IPS-NIHi7 (cell line): ENCODE results near the gene SF3B4.

ENCODE experiments used
- DNase-seq: peaks from one replicate; pipeline ENCODE4 v3.0.0; 2012; ENCODE audit warnings: mixed read lengths; ENCODE audit errors: extremely low spot score

Gene SF3B4

GRCh38 chr1:149933208-149933607 is 5.6 kb upstream of the SF3B4 start:
- DNase-seq: no peak

- DNase-seq: no peak
Measured at GRCh38 chr1:149932474-149932873, 4.9 kb upstream of the SF3B4 start.

GRCh38 chr1:149931212-149931790 is 3.7 kb upstream of the SF3B4 start:
- no peak for DNase-seq

- DNase-seq: no peak
Measured at GRCh38 chr1:149929856-149930255, 2.3 kb upstream of the SF3B4 start.

- no peak for DNase-seq
Measured at GRCh38 chr1:149928401-149928724, 760 bp upstream of the SF3B4 start.

GRCh38 chr1:149927056-149927562 is 494 bp downstream of the SF3B4 start:
- DNase-seq: no peak

- no peak for DNase-seq
Measured at GRCh38 chr1:149926296-149926695, 1.3 kb downstream of the SF3B4 start.

- DNase-seq: no peak
Measured at GRCh38 chr1:149925751-149926150, 1.9 kb downstream of the SF3B4 start.

GRCh38 chr1:149925345-149925744 is 2.3 kb downstream of the SF3B4 start:
- DNase-seq: no peak

- DNase-seq: no peak
Measured at GRCh38 chr1:149923626-149924025, 4.0 kb downstream of the SF3B4 start.

GRCh38 chr1:149917571-149918144 is 9.9 kb downstream of the SF3B4 start, which contains the start of gene SV2A:
SV2A (minus strand) TSS chr1:149917844; CDS start chr1:149913840, 4,004 bp downstream.
- peak; percentile 89 for DNase-seq

- no peak for DNase-seq
Measured at GRCh38 chr1:149916898-149917252, 10.7 kb downstream of the SF3B4 start.

- DNase-seq: no peak
Measured at GRCh38 chr1:149916193-149916897, 11.3 kb downstream of the SF3B4 start.

GRCh38 chr1:149915429-149916192 is 12.0 kb downstream of the SF3B4 start:
- no peak for DNase-seq

GRCh38 chr1:149914545-149914944 is 13.1 kb downstream of the SF3B4 start:
- DNase-seq: no peak

GRCh38 chr1:149906570-149907075 is 21.0 kb downstream of the SF3B4 start:
- DNase-seq: no peak

GRCh38 chr1:149903836-149904491 is 23.6 kb downstream of the SF3B4 start:
- peak; percentile 51 for DNase-seq

- peak; percentile 96 for DNase-seq
Measured at GRCh38 chr1:149899460-149900284, 27.9 kb downstream of the SF3B4 start, which contains the start of gene BOLA1. BOLA1 (plus strand) TSS chr1:149899568; CDS start chr1:149900060, 492 bp downstream.

GRCh38 chr1:149896575-149896974 is 31.0 kb downstream of the SF3B4 start:
- DNase-seq: no peak

GRCh38 chr1:149888999-149889289 is 38.7 kb downstream of the SF3B4 start:
- DNase-seq: no peak
